K562 (cell line): ENCODE data around the gene DEDD2. TPM values are rescaled to one million over a fixed set of nuclear protein-coding genes. Genes with fewer than 3 reads are reported as not detected.

ENCODE experiments used
- ATAC-seq: fragments of 200-7000 bp; cut with Tn5 transposase; 3 replicates; pipeline ENCODE4 v1.9.1; 2020; ENCODE audit warnings: moderate library complexity
- BruUV-seq: library from RNA; stranded (reverse); fragments of 400-500 nt; replicated peaks from 2 replicates; lab custom pipeline; 2021; lab: Mats Ljungman, UMichigan
- CTCF ChIA-PET: fragments of 300-600 bp; formaldehyde crosslinking; extraction: SDS; loops from one replicate; lab custom pipeline; 2021; ENCODE audit warnings: low intra/inter-chr PET ratio; lab: Yijun Ruan, JAX
- POLR2A ChIA-PET: fragments of 300-600, 350-650 bp; sonication (Branson Sonifier 250); formaldehyde crosslinking; extraction: SDS; loops from one replicate; lab custom pipeline; 2021; ENCODE audit warnings: antibody characterized with exemption, inconsistent platforms; lab: Yijun Ruan, JAX
- DNase-seq, 4 experiments: peaks; one replicate each; pipeline versions ENCODE4 v3.0.0 to v3.0.0-alpha.2; 2011 to 2018; ENCODE audit warnings: low spot score in 3 of 4, mixed read lengths in 3 of 4; ENCODE audit errors: extremely low read depth in 1 of 4
- FAIRE-seq: peaks from 2 replicates; lab custom pipeline; 2011; peaks lifted over from hg19 to GRCh38; lab: Jason Lieb, UNC
- H2AFZ ChIP-seq: 2 replicates; pipeline ENCODE4 v1.6.0; 2011; ENCODE audit warnings: low read depth, low read length, control low read depth, inconsistent platforms
- H3K27ac ChIP-seq: fragments of 200-600 bp; 3 replicates; pipeline ENCODE4 v1.8.0; 2011; ENCODE audit warnings: low read depth, mild to moderate bottlenecking, control low read depth, inconsistent platforms, low read length, moderate library complexity, mixed read lengths; ENCODE audit errors: extremely low read depth
- H3K27me3 ChIP-seq, 2 experiments: fragments of 300-600 bp in 1 of 2; 2 replicates in 1 of 2; 3 replicates in 1 of 2; pipeline versions ENCODE4 v1.6.0 to v1.8.0; 2011; ENCODE audit warnings: inconsistent platforms in 2 of 2, low read length in 2 of 2, mild to moderate bottlenecking in 1 of 2, mixed read lengths in 1 of 2, moderate library complexity in 1 of 2; ENCODE audit not compliant: control insufficient read depth in 2 of 2, insufficient read depth in 2 of 2
- H3K36me3 ChIP-seq: fragments of 300-600 bp; 3 replicates; pipeline ENCODE4 v1.8.0; 2011; ENCODE audit warnings: mild to moderate bottlenecking, low read length, inconsistent platforms; ENCODE audit not compliant: control insufficient read depth, insufficient read depth
- H3K4me1 ChIP-seq, 2 experiments: fragments of 200-600 bp in 1 of 2; replicated peaks in 1 of 2; 2 replicates in 1 of 2; 3 replicates in 1 of 2; pipeline versions ENCODE4 v1.5.1 to v1.8.0; 2011; ENCODE audit warnings: inconsistent platforms in 2 of 2, low read length in 2 of 2, mild to moderate bottlenecking in 1 of 2, mixed read lengths in 1 of 2, moderate library complexity in 1 of 2; ENCODE audit not compliant: control insufficient read depth in 2 of 2, insufficient read depth in 2 of 2
- H3K4me2 ChIP-seq: 2 replicates; pipeline ENCODE4 v1.6.1; 2011; ENCODE audit warnings: low read length, control low read depth, inconsistent platforms, mixed read lengths; ENCODE audit not compliant: insufficient read depth
- H3K4me3 ChIP-seq: fragments of 200-600 bp; sonication (generic), shearing (Covaris generic); 2 replicates; pipeline ENCODE4 v1.5.1; 2016; ENCODE audit warnings: control low read depth, inconsistent platforms
- H3K79me2 ChIP-seq: fragments of 200-600 bp; 3 replicates; pipeline ENCODE4 v1.8.0; 2011; ENCODE audit warnings: low read length, inconsistent platforms; ENCODE audit not compliant: control insufficient read depth, insufficient read depth
- H3K9ac ChIP-seq, 2 experiments: 2 replicates each; pipeline versions ENCODE4 v1.6.0 to v1.6.1; 2011; ENCODE audit warnings: low read depth in 2 of 2, low read length in 2 of 2, control low read depth in 1 of 2, inconsistent platforms in 1 of 2, mild to moderate bottlenecking in 1 of 2, mixed read lengths in 1 of 2; ENCODE audit not compliant: insufficient read depth in 1 of 2
- H3K9me1 ChIP-seq: one replicate; pipeline ENCODE4 v1.6.0; 2011; ENCODE audit warnings: inconsistent platforms, mild to moderate bottlenecking, low read length, moderate library complexity; ENCODE audit not compliant: control insufficient read depth, insufficient read depth
- H3K9me3 ChIP-seq: replicated peaks from 2 replicates; pipeline ENCODE4 v1.5.1; 2011; ENCODE audit warnings: low read depth, low read length, inconsistent platforms; ENCODE audit not compliant: control insufficient read depth, insufficient read depth
- H4K20me1 ChIP-seq: replicated peaks from 2 replicates; pipeline ENCODE4 v1.6.1; 2011; ENCODE audit warnings: low read length, inconsistent platforms, mixed read lengths; ENCODE audit not compliant: control insufficient read depth, insufficient read depth
- ARID2 ChIP-seq: fragments of 450-650 bp; IDR thresholded peaks from 2 replicates; pipeline ENCODE4 v1.6.1; 2017; ENCODE audit warnings: antibody characterized with exemption, mild to moderate bottlenecking
- BRD4 ChIP-seq: fragments of 200-600 bp; sonication (generic); IDR thresholded peaks from 2 replicates; pipeline ENCODE4 v1.6.1; 2017; ENCODE audit warnings: inconsistent platforms
- KAT7 ChIP-seq: sonication (generic); formaldehyde crosslinking; IDR thresholded peaks from 2 replicates; pipeline ENCODE4 v1.8.0; 2022; ENCODE audit warnings: missing genetic modification reagents, mild to moderate bottlenecking, borderline replicate concordance
- RFX5 ChIP-seq: IDR thresholded peaks from 2 replicates; pipeline ENCODE4 v1.6.1; 2011; ENCODE audit warnings: low read depth, mild to moderate bottlenecking, improper control_type of control experiment, low read length
- SAP30 ChIP-seq: fragments of 200-600 bp; sonication (generic); IDR thresholded peaks from 2 replicates; pipeline ENCODE4 v1.6.1; 2012; ENCODE audit warnings: borderline replicate concordance, low read depth, mild to moderate bottlenecking, moderate library complexity, low read length, control low read depth, inconsistent platforms; ENCODE audit not compliant: insufficient read depth, poor library complexity, severe bottlenecking
- ZNF717 ChIP-seq: fragments of 250-450 bp; sonication (Bioruptor Pico); IDR thresholded peaks from 2 replicates; pipeline ENCODE4 v1.5.0; 2021
- ZNF75A ChIP-seq: fragments of 450-650 bp; formaldehyde crosslinking; IDR thresholded peaks from 2 replicates; pipeline ENCODE4 v1.4.0; 2020; ENCODE audit warnings: mild to moderate bottlenecking
- WGBS: fragments of 100-300 bp; shearing (Covaris generic); methylation state at CpG from one replicate; pipeline ENCODE4 v1.1.6; 2016; ENCODE audit warnings: low coverage, mixed read lengths; ENCODE audit not compliant: insufficient coverage; ENCODE audit errors: missing lambda C conversion rate; 5-methylcytosine and 5-hydroxymethylcytosine counted together
- in situ Hi-C: fragments of 300-500 bp; cut with MboI; formaldehyde crosslinking; loops from 4 replicates; pipeline ENCODE4 v1.15.0; 2018; ENCODE audit warnings: inconsistent platforms, mixed read lengths
- intact Hi-C: fragments of 100-400 bp; cut with micrococcal nuclease; formaldehyde crosslinking; loops from 2 replicates; pipeline ENCODE4 v1.14.2; 2022
- polyA plus RNA-seq, 8 experiments: library from polyadenylated mRNA; depleted of rRNA in 4 of 8; stranded (reverse) in 5 of 8; unstranded in 3 of 8; fragments of >200 nt; fragmentation: Nextera tagmentation in 2 of 8; fragmentation: Illumina TruSeq in 1 of 8; extraction: Ambion mirVana in 2 of 8; extraction: Trizol in 1 of 8; gene quantifications; 2 replicates each; pipeline versions ENCODE4 v1.2.1 to v1.2.3, GENCODE V29; 2011 to 2014; ENCODE audit warnings: inconsistent platforms in 1 of 8, missing spikeins in 1 of 8
- total RNA-seq, 7 experiments: library from RNA; depleted of rRNA in 6 of 7; stranded (reverse); fragments of >200 nt in 6 of 7; fragmentation: Illumina TruSeq in 2 of 7; extraction: Trizol in 2 of 7; gene quantifications; 2 replicates each; pipeline versions ENCODE4 v1.2.1 to v1.2.3, GENCODE V29; 2011 to 2021; ENCODE audit warnings: low replicate concordance in 1 of 7

Gene DEDD2
- total and polyA plus RNA-seq, 9 of the 15 experiments (the other 6 are each of a cell fraction or from before 2014, with no cell fraction given): 4.3 to 43.0 (median 29.2) TPM

DNA sequence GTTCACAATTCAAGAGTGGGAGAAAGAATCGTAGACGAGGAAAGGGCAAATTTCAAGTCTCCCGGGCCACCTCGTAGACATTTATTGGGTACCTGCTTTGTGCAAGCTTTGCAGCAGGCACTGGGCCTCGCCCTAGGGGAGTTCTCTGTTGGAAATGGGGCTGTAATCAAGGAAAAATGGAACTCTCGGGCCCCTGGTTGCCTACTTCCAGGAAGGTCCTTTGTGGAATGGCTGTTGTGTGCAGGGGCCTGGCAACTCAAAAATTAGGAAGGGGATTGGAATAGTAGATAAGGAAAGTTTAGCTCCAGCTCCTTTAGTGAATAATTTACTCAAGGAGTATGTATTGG, 3.2 kb upstream of the DEDD2 start:
- Histone ChIP-seq H3K9ac (peak overlapping the region; percentile 91 to 97), H3K4me2 (peak overlapping the region; percentile 87), H3K36me3 (peaks cover 37% of the 10 kb centered on the region; the same call in 2 of the 3 replicates), H3K4me1 (peaks cover 21 to 55% of the 10 kb centered on the region in 2 experiments), H2AFZ (no peak overlapping the region), H3K9me3 (no peaks in the 10 kb centered on the region), H3K9me1 (peaks cover 6% of the 10 kb centered on the region), H3K4me3 (peak overlapping the region; percentile 79), H4K20me1 (peaks cover 14% of the 10 kb centered on the region), H3K27ac (peak overlapping the region; percentile 89), H3K79me2 (peaks cover 77% of the 10 kb centered on the region), H3K27me3 (no peaks in the 10 kb centered on the region)
- CTCF ChIA-PET: no interaction called here
- DNase-seq (no peak), FAIRE-seq (no peak), ATAC-seq (no peak)
- in situ Hi-C loops: no loop called here
- no TSS peak for BruUV-seq
- peak; percentile 52; the same call in 1 of the 2 replicates for TF ChIP-seq BRD4
- TF ChIP-seq RFX5: no peak
- TF ChIP-seq ARID2: 0 out of 2 replicates have a peak, but pooled peaks have one; percentile 9
- TF ChIP-seq ZNF717 (CRISPR knock-in tag): no peak
- TF ChIP-seq SAP30: peak; percentile 14
- TF ChIP-seq ZNF75A (CRISPR knock-in tag): no peak
- 0 out of 2 replicates have a peak, but pooled peaks have one; percentile 57 for TF ChIP-seq KAT7
- 1% methylated on average over 6 of the region's 6 CpGs for whole genome bisulfite sequencing
- POLR2A ChIA-PET: interaction anchor here (0.7 to 3.6 kb wide), 4 partner anchors 9 to 1893 kb away, joined by 3 to 28 read pairs (median 4); no protein-coding TSS in a partner anchor
- intact Hi-C loops: loop anchor here (2.0 kb wide), 1 partner anchor 22 kb away; the partner anchor contains the start of gene GSK3A
